Stomach (tissue), 4 donors: ENCODE measurements around the gene EVI5L.

Experiments
- CTCF ChIP-seq, 7 experiments: fragments of 450-650 bp in 4 of 7; fragments of 200-600 bp in 3 of 7; sonication (generic) in 3 of 7; IDR thresholded peaks; one replicate each; pipeline ENCODE4 v1.5.1; 2016 to 2019; ENCODE audit warnings: antibody characterized with exemption in 7 of 7, control low read depth in 2 of 7, mild to moderate bottlenecking in 1 of 7
- POLR2A ChIP-seq, 4 donors: fragments of 450-650 bp; IDR thresholded peaks; one replicate each; pipeline ENCODE4 v1.6.1; 2016; ENCODE audit warnings: antibody characterized with exemption in 4 of 4, control low read depth in 2 of 4, mild to moderate bottlenecking in 1 of 4, moderate library complexity in 1 of 4
- POLR2AphosphoS5 ChIP-seq, 3 donors: sonication (generic); formaldehyde crosslinking; IDR thresholded peaks; one replicate each; pipeline ENCODE4 v1.6.1; 2016; ENCODE audit warnings: antibody characterized with exemption in 3 of 3

- TF ChIP-seq POLR2A (IDR thresholded peaks at IDR 0.05) (no peak), CTCF (IDR thresholded peaks at IDR 0.05) (no peak), POLR2AphosphoS5 (IDR thresholded peaks at IDR 0.05) (no peak)
These were observed 41.7 kb downstream of the EVI5L start for GRCh38 chr19:7871437-7872305.
